ENCODE results near the gene CACNA1I. TPM values are rescaled to one million over a fixed set of nuclear protein-coding genes. Genes with fewer than 3 reads are reported as not detected.

CACNA1I gene
- total RNA-seq, 1 experiment from 2014 or later = 0.15 TPM

GRCh38 chr22:39710380-39711150 lies 140.0 kb downstream of the CACNA1I start:
- H3K4me1 ChIP-seq (ENCODE audit: control insufficient read depth in 1 of 2, insufficient read depth in 2 of 2, low read length in 2 of 2) = no peaks in the 10 kb centered on the region
- no peak overlapping the region for H3K27ac ChIP-seq (ENCODE audit: low read depth, low read length)
- BruUV-seq (replicated peaks) = no TSS peak
- TF ChIP-seq POLR2A (IDR thresholded peaks at IDR 0.05; ENCODE audit: borderline replicate concordance, extremely low read depth, insufficient read depth, insufficient read length) (no peak), FOSL1 (IDR thresholded peaks at IDR 0.05; ENCODE audit: low read depth) (no peak), CEBPB (IDR thresholded peaks at IDR 0.05; ENCODE audit: low read depth) (no peak), SRF (IDR thresholded peaks at IDR 0.05; ENCODE audit: low read depth) (no peak), POLR2AphosphoS5 (IDR thresholded peaks at IDR 0.05; ENCODE audit: low read depth, low read length) (no peak), JUND (IDR thresholded peaks at IDR 0.05) (no peak), ZNF274 (IDR thresholded peaks at IDR 0.05; ENCODE audit: low read depth, low read length) (no peak), SP1 (IDR thresholded peaks at IDR 0.05; ENCODE audit: low read depth) (no peak), EGR1 (IDR thresholded peaks at IDR 0.05; ENCODE audit: low read depth) (no peak)
- TF ChIP-seq, protein P1, sequence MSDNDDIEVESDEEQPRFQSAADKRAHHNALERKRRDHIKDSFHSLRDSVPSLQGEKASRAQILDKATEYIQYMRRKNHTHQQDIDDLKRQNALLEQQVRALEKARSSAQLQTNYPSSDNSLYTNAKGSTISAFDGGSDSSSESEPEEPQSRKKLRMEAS (IDR thresholded peaks at IDR 0.05) = no peak
- TF ChIP-seq, protein P2, sequence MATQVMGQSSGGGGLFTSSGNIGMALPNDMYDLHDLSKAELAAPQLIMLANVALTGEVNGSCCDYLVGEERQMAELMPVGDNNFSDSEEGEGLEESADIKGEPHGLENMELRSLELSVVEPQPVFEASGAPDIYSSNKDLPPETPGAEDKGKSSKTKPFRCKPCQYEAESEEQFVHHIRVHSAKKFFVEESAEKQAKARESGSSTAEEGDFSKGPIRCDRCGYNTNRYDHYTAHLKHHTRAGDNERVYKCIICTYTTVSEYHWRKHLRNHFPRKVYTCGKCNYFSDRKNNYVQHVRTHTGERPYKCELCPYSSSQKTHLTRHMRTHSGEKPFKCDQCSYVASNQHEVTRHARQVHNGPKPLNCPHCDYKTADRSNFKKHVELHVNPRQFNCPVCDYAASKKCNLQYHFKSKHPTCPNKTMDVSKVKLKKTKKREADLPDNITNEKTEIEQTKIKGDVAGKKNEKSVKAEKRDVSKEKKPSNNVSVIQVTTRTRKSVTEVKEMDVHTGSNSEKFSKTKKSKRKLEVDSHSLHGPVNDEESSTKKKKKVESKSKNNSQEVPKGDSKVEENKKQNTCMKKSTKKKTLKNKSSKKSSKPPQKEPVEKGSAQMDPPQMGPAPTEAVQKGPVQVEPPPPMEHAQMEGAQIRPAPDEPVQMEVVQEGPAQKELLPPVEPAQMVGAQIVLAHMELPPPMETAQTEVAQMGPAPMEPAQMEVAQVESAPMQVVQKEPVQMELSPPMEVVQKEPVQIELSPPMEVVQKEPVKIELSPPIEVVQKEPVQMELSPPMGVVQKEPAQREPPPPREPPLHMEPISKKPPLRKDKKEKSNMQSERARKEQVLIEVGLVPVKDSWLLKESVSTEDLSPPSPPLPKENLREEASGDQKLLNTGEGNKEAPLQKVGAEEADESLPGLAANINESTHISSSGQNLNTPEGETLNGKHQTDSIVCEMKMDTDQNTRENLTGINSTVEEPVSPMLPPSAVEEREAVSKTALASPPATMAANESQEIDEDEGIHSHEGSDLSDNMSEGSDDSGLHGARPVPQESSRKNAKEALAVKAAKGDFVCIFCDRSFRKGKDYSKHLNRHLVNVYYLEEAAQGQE (IDR thresholded peaks at IDR 0.05; ENCODE audit: low read depth) = no peak
- no peaks in the 10 kb centered on the region for H3K36me3 ChIP-seq (ENCODE audit: control insufficient read depth in 1 of 2, insufficient read depth in 2 of 2, low read length in 2 of 2)
- H3K9me3 ChIP-seq (ENCODE audit: control insufficient read depth in 1 of 2, insufficient read depth in 1 of 2, low read depth in 1 of 2, low read length in 2 of 2) = no peaks in the 10 kb centered on the region
- H3K4me2 ChIP-seq (ENCODE audit: low read length) = no peak overlapping the region
- no peaks in the 10 kb centered on the region for H3K9me2 ChIP-seq (ENCODE audit: insufficient read depth)
- no peaks in the 10 kb centered on the region for H4K20me1 ChIP-seq (ENCODE audit: insufficient read depth)
- ChIA-PET CTCF (no interaction called here), POLR2A (no interaction called here), RAD21 (ENCODE audit: low non-redundant PET in 1 of 2, low total read pairs in 2 of 2, uncharacterized antibody in 2 of 2, unreplicated experiment in 2 of 2) (no interaction called here)
- no peak overlapping the region for H3K4me3 ChIP-seq (replicated peaks in 1 of 2; ENCODE audit: low read depth in 1 of 2, low read length in 2 of 2)
- no peak for ATAC-seq
- H3K9ac ChIP-seq (ENCODE audit: low read length) = no peak overlapping the region
- H2AFZ ChIP-seq (ENCODE audit: low read depth, low read length, poor library complexity, severe bottlenecking) = no peak overlapping the region
- intact Hi-C loops (cut with micrococcal nuclease) = no loop called here
- H3K79me2 ChIP-seq (ENCODE audit: insufficient read depth, low read length) = no peaks in the 10 kb centered on the region
- peaks cover 13% of the 10 kb centered on the region for H3K27me3 ChIP-seq (ENCODE audit: insufficient read depth, low read length)
- DNase-seq (ENCODE audit: low read depth, low spot score) = no peak
